WTC11 (cell line): ENCODE data around the gene SLC44A2. TPM values are rescaled to one million over a fixed set of nuclear protein-coding genes. Genes with fewer than 3 reads are reported as not detected.
A peak's percentile ranks its signal among the peaks of the same experiment; 100 is the strongest.

Experiments used
- CBFB ChIP-seq: sonication (generic); formaldehyde crosslinking; IDR thresholded peaks from 2 replicates; pipeline ENCODE4 v1.8.1; 2022; ENCODE audit warnings: mild to moderate bottlenecking, low read depth, missing genetic modification reagents
- EMX1 ChIP-seq: fragments of 250-450 bp; sonication (Bioruptor Pico); IDR thresholded peaks from 2 replicates; pipeline ENCODE4 v1.8.0; 2021; ENCODE audit warnings: mild to moderate bottlenecking
- GABPB1 ChIP-seq: sonication (generic); formaldehyde crosslinking; IDR thresholded peaks from 2 replicates; pipeline ENCODE4 v1.8.1; 2023; ENCODE audit warnings: mild to moderate bottlenecking, missing genetic modification reagents
- GTF2I ChIP-seq: fragments of 250-450 bp; sonication (Bioruptor Pico); conservative IDR thresholded peaks from 2 replicates; pipeline ENCODE4 v1.4.0; 2021; ENCODE audit warnings: mild to moderate bottlenecking
- IRF2 ChIP-seq: sonication (generic); formaldehyde crosslinking; IDR thresholded peaks from 2 replicates; pipeline ENCODE4 v1.8.0; 2022; ENCODE audit warnings: low read depth, missing genetic modification reagents, borderline replicate concordance
- KAT7 ChIP-seq: sonication (generic); formaldehyde crosslinking; IDR thresholded peaks from 2 replicates; pipeline ENCODE4 v1.8.1; 2023; ENCODE audit warnings: missing genetic modification reagents, mild to moderate bottlenecking, borderline replicate concordance
- MXD4 ChIP-seq: fragments of 250-450 bp; sonication (Bioruptor Pico); IDR thresholded peaks from 2 replicates; pipeline ENCODE4 v1.8.0; 2021; ENCODE audit warnings: mild to moderate bottlenecking, moderate library complexity, borderline replicate concordance
- NR2C2 ChIP-seq: sonication (generic); formaldehyde crosslinking; IDR thresholded peaks from 2 replicates; pipeline ENCODE4 v1.8.0; 2022; ENCODE audit warnings: mild to moderate bottlenecking, missing genetic modification reagents
- NR3C1 ChIP-seq: sonication (generic); formaldehyde crosslinking; conservative IDR thresholded peaks from 2 replicates; pipeline ENCODE4 v1.8.1; 2023; ENCODE audit warnings: low read depth, mild to moderate bottlenecking, missing genetic modification reagents
- RELA ChIP-seq: sonication (generic); formaldehyde crosslinking; IDR thresholded peaks from 2 replicates; pipeline ENCODE4 v1.8.1; 2022; ENCODE audit warnings: missing genetic modification reagents, mild to moderate bottlenecking, borderline replicate concordance
- SMAD3 ChIP-seq: sonication (generic); formaldehyde crosslinking; IDR thresholded peaks from 2 replicates; pipeline ENCODE4 v1.8.0; 2022; ENCODE audit warnings: missing genetic modification reagents, mild to moderate bottlenecking, borderline replicate concordance
- TEAD1 ChIP-seq: sonication (generic); formaldehyde crosslinking; IDR thresholded peaks from 2 replicates; pipeline ENCODE4 v1.8.0; 2022; ENCODE audit warnings: mild to moderate bottlenecking, missing genetic modification reagents
- ZNF121 ChIP-seq: sonication (generic); formaldehyde crosslinking; IDR thresholded peaks from 2 replicates; pipeline ENCODE4 v1.8.0; 2023; ENCODE audit warnings: missing genetic modification reagents
- ZNF671 ChIP-seq: fragments of 250-450 bp; sonication (Bioruptor Pico); IDR thresholded peaks from 2 replicates; pipeline ENCODE4 v1.8.0; 2021; ENCODE audit warnings: mild to moderate bottlenecking
- total RNA-seq: library from RNA; stranded (reverse); gene quantifications from 3 replicates; pipeline ENCODE4 v1.2.3, GENCODE V29; 2021
- TF ChIP-seq, protein P1 (sequence below): sonication (generic); formaldehyde crosslinking; IDR thresholded peaks from 2 replicates; pipeline ENCODE4 v1.8.1; 2022; ENCODE audit warnings: low read depth, mild to moderate bottlenecking, moderate library complexity, missing genetic modification reagents, borderline replicate concordance
- TF ChIP-seq, protein P2 (sequence below): sonication (generic); formaldehyde crosslinking; IDR thresholded peaks from 2 replicates; pipeline ENCODE4 v1.8.1; 2023; ENCODE audit warnings: mild to moderate bottlenecking, missing genetic modification reagents
- TF ChIP-seq, protein P3 (sequence below): sonication (generic); formaldehyde crosslinking; IDR thresholded peaks from 2 replicates; pipeline ENCODE4 v1.8.1; 2023; ENCODE audit warnings: mild to moderate bottlenecking, moderate library complexity, missing genetic modification reagents
- TF ChIP-seq, protein P4 (sequence below): fragments of 250-450 bp; sonication (Bioruptor Pico); IDR thresholded peaks from 2 replicates; pipeline ENCODE4 v1.9.0; 2021; ENCODE audit warnings: mild to moderate bottlenecking, borderline replicate concordance
- TF ChIP-seq, protein P5 (sequence below): sonication (generic); formaldehyde crosslinking; IDR thresholded peaks from 2 replicates; pipeline ENCODE4 v1.8.1; 2022; ENCODE audit warnings: mild to moderate bottlenecking, moderate library complexity, missing genetic modification reagents
- TF ChIP-seq, protein P6 (sequence below): fragments of 250-450 bp; sonication (Bioruptor Pico); IDR thresholded peaks from 2 replicates; pipeline ENCODE4 v1.8.0; 2021; ENCODE audit warnings: mild to moderate bottlenecking
- TF ChIP-seq, protein P7 (sequence below): sonication (generic); formaldehyde crosslinking; IDR thresholded peaks from 2 replicates; pipeline ENCODE4 v1.8.0; 2023; ENCODE audit warnings: missing genetic modification reagents, mild to moderate bottlenecking, borderline replicate concordance

The SLC44A2 gene
- total RNA-seq, 1 experiment from 2014 or later = 109 TPM

DNA sequence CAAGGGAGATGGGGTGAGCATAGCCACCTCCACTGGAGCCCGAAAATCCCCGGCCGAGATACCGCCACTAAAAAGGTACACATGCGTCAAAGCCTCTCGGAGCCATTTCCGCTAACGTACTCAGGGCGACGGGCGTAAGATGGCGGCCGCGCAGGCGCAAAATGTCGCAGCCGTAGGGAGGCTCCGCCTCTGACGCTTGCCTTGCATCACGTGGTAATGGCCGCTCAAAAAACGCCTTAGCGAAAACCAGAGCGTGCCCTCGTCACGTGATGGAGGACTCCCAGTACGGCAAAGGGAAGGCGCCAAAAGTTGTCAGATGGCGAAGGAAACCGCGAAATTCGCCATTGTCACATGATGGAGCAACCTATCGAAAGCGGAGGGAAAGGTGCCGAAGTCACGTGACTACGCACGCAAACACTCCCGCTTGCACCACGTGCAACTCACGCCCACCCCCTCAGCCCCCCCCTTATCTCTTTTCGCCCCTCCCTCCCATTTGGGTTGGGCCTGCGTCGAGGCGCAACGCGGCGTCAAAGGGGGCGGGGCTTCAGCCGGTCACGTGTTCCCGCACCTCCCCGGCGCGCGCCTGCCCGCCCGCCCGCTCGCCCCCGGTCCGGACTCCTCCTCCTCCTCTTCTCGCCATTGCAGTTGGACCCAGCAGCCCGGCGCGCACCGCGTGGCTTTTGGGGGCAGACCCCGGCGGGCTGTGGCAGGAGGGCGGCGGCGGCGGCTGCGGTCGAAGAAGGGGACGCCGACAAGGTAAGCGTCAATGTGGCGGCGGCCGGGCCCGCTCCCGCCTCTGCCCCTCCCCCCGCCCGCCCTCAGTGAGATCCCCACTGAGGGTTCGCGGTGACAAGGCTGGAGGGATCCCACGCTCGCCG is 28.6 kb downstream of the SLC44A2 start, which contains the start of gene ILF3 (continued):
- TF ChIP-seq IRF2 (CRISPR knock-in tag) = no peak
- no peak for TF ChIP-seq NR2C2 (CRISPR knock-in tag)
- TF ChIP-seq ZNF671 (CRISPR knock-in tag) = no peak
- no peak for TF ChIP-seq KAT7 (CRISPR knock-in tag)
- TF ChIP-seq, protein P1, sequence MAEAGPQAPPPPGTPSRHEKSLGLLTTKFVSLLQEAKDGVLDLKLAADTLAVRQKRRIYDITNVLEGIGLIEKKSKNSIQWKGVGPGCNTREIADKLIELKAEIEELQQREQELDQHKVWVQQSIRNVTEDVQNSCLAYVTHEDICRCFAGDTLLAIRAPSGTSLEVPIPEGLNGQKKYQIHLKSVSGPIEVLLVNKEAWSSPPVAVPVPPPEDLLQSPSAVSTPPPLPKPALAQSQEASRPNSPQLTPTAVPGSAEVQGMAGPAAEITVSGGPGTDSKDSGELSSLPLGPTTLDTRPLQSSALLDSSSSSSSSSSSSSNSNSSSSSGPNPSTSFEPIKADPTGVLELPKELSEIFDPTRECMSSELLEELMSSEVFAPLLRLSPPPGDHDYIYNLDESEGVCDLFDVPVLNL (CRISPR knock-in tag) = peak; percentile 84
- TF ChIP-seq, protein P2, sequence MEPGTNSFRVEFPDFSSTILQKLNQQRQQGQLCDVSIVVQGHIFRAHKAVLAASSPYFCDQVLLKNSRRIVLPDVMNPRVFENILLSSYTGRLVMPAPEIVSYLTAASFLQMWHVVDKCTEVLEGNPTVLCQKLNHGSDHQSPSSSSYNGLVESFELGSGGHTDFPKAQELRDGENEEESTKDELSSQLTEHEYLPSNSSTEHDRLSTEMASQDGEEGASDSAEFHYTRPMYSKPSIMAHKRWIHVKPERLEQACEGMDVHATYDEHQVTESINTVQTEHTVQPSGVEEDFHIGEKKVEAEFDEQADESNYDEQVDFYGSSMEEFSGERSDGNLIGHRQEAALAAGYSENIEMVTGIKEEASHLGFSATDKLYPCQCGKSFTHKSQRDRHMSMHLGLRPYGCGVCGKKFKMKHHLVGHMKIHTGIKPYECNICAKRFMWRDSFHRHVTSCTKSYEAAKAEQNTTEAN (CRISPR knock-in tag) = peak; percentile 76; the same call in 1 of the 2 replicates
- peak; percentile 91; the same call in 1 of the 2 replicates for TF ChIP-seq SMAD3
- no peak for TF ChIP-seq EMX1 (CRISPR knock-in tag)
- TF ChIP-seq MXD4 (CRISPR knock-in tag) = no peak
- TF ChIP-seq, protein P3, sequence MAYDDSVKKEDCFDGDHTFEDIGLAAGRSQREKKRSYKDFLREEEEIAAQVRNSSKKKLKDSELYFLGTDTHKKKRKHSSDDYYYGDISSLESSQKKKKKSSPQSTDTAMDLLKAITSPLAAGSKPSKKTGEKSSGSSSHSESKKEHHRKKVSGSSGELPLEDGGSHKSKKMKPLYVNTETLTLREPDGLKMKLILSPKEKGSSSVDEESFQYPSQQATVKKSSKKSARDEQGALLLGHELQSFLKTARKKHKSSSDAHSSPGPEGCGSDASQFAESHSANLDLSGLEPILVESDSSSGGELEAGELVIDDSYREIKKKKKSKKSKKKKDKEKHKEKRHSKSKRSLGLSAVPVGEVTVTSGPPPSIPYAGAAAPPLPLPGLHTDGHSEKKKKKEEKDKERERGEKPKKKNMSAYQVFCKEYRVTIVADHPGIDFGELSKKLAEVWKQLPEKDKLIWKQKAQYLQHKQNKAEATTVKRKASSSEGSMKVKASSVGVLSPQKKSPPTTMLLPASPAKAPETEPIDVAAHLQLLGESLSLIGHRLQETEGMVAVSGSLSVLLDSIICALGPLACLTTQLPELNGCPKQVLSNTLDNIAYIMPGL = peak; percentile 54; the same call in 1 of the 2 replicates
- peak; percentile 64; the same call in 1 of the 2 replicates for TF ChIP-seq CBFB (CRISPR knock-in tag)
- TF ChIP-seq, protein P4, sequence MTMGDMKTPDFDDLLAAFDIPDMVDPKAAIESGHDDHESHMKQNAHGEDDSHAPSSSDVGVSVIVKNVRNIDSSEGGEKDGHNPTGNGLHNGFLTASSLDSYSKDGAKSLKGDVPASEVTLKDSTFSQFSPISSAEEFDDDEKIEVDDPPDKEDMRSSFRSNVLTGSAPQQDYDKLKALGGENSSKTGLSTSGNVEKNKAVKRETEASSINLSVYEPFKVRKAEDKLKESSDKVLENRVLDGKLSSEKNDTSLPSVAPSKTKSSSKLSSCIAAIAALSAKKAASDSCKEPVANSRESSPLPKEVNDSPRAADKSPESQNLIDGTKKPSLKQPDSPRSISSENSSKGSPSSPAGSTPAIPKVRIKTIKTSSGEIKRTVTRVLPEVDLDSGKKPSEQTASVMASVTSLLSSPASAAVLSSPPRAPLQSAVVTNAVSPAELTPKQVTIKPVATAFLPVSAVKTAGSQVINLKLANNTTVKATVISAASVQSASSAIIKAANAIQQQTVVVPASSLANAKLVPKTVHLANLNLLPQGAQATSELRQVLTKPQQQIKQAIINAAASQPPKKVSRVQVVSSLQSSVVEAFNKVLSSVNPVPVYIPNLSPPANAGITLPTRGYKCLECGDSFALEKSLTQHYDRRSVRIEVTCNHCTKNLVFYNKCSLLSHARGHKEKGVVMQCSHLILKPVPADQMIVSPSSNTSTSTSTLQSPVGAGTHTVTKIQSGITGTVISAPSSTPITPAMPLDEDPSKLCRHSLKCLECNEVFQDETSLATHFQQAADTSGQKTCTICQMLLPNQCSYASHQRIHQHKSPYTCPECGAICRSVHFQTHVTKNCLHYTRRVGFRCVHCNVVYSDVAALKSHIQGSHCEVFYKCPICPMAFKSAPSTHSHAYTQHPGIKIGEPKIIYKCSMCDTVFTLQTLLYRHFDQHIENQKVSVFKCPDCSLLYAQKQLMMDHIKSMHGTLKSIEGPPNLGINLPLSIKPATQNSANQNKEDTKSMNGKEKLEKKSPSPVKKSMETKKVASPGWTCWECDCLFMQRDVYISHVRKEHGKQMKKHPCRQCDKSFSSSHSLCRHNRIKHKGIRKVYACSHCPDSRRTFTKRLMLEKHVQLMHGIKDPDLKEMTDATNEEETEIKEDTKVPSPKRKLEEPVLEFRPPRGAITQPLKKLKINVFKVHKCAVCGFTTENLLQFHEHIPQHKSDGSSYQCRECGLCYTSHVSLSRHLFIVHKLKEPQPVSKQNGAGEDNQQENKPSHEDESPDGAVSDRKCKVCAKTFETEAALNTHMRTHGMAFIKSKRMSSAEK (CRISPR knock-in tag) = no peak
- no peak for TF ChIP-seq NR3C1 (CRISPR knock-in tag)
- TF ChIP-seq, protein P5, sequence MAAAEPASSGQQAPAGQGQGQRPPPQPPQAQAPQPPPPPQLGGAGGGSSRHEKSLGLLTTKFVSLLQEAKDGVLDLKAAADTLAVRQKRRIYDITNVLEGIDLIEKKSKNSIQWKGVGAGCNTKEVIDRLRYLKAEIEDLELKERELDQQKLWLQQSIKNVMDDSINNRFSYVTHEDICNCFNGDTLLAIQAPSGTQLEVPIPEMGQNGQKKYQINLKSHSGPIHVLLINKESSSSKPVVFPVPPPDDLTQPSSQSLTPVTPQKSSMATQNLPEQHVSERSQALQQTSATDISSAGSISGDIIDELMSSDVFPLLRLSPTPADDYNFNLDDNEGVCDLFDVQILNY = peak; percentile 81; the same call in 1 of the 2 replicates
- TF ChIP-seq, protein P6, sequence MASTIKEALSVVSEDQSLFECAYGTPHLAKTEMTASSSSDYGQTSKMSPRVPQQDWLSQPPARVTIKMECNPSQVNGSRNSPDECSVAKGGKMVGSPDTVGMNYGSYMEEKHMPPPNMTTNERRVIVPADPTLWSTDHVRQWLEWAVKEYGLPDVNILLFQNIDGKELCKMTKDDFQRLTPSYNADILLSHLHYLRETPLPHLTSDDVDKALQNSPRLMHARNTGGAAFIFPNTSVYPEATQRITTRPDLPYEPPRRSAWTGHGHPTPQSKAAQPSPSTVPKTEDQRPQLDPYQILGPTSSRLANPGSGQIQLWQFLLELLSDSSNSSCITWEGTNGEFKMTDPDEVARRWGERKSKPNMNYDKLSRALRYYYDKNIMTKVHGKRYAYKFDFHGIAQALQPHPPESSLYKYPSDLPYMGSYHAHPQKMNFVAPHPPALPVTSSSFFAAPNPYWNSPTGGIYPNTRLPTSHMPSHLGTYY (CRISPR knock-in tag) = no peak
- TF ChIP-seq RELA (CRISPR knock-in tag) = peak; percentile 76; the same call in 1 of the 2 replicates
- TF ChIP-seq, protein P7, sequence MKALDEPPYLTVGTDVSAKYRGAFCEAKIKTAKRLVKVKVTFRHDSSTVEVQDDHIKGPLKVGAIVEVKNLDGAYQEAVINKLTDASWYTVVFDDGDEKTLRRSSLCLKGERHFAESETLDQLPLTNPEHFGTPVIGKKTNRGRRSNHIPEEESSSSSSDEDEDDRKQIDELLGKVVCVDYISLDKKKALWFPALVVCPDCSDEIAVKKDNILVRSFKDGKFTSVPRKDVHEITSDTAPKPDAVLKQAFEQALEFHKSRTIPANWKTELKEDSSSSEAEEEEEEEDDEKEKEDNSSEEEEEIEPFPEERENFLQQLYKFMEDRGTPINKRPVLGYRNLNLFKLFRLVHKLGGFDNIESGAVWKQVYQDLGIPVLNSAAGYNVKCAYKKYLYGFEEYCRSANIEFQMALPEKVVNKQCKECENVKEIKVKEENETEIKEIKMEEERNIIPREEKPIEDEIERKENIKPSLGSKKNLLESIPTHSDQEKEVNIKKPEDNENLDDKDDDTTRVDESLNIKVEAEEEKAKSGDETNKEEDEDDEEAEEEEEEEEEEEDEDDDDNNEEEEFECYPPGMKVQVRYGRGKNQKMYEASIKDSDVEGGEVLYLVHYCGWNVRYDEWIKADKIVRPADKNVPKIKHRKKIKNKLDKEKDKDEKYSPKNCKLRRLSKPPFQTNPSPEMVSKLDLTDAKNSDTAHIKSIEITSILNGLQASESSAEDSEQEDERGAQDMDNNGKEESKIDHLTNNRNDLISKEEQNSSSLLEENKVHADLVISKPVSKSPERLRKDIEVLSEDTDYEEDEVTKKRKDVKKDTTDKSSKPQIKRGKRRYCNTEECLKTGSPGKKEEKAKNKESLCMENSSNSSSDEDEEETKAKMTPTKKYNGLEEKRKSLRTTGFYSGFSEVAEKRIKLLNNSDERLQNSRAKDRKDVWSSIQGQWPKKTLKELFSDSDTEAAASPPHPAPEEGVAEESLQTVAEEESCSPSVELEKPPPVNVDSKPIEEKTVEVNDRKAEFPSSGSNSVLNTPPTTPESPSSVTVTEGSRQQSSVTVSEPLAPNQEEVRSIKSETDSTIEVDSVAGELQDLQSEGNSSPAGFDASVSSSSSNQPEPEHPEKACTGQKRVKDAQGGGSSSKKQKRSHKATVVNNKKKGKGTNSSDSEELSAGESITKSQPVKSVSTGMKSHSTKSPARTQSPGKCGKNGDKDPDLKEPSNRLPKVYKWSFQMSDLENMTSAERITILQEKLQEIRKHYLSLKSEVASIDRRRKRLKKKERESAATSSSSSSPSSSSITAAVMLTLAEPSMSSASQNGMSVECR (CRISPR knock-in tag) = no peak
- TF ChIP-seq GABPB1 (CRISPR knock-in tag) = peak; percentile 88
- TF ChIP-seq ZNF121 (CRISPR knock-in tag) = no peak
- TF ChIP-seq GTF2I (CRISPR knock-in tag) = no peak
- peak; percentile 66; the same call in 1 of the 2 replicates for TF ChIP-seq TEAD1
